Thyroid gland (tissue), 4 donors: ENCODE data around the gene PROM1. TPM values are rescaled to one million over a fixed set of nuclear protein-coding genes. Genes with fewer than 3 reads are reported as not detected.

ENCODE experiments used
- DNase-seq, 2 donors: peaks; one replicate each; pipeline ENCODE4 v3.0.0-alpha.2; 2019
- H3K27ac ChIP-seq, 3 donors: fragments of 200-600 bp; sonication (generic); 1 replicate in 2 of 3; 2 replicates in 1 of 3; pipeline ENCODE4 v1.5.1; 2016 to 2019; ENCODE audit warnings: mild to moderate bottlenecking in 1 of 3, moderate library complexity in 1 of 3
- H3K27me3 ChIP-seq: fragments of 200-600 bp; sonication (generic); one replicate; pipeline ENCODE4 v1.5.1; 2019
- H3K36me3 ChIP-seq, 2 donors: fragments of 200-600 bp; sonication (generic); one replicate each; pipeline ENCODE4 v1.5.1; 2016 to 2019
- H3K4me1 ChIP-seq, 2 donors: fragments of 200-600 bp; sonication (generic); one replicate each; pipeline ENCODE4 v1.5.1; 2017 to 2019
- H3K4me3 ChIP-seq, 3 donors: fragments of 200-600 bp; sonication (generic); replicated peaks in 1 of 3; 1 replicate in 2 of 3; 2 replicates in 1 of 3; pipeline ENCODE4 v1.5.1; 2016; ENCODE audit warnings: mild to moderate bottlenecking in 1 of 3
- H3K9me3 ChIP-seq: fragments of 200-600 bp; sonication (generic); one replicate; pipeline ENCODE4 v1.5.1; 2017
- POLR2A ChIP-seq, 2 donors: fragments of 450-650 bp; IDR thresholded peaks; one replicate each; pipeline ENCODE4 v1.6.1; 2017; ENCODE audit warnings: antibody characterized with exemption in 2 of 2, mild to moderate bottlenecking in 2 of 2, moderate library complexity in 1 of 2
- WGBS, 2 donors: methylation state at CpG; one replicate each; pipeline ENCODE4 v1.1.5; 2017; 5-methylcytosine and 5-hydroxymethylcytosine counted together
- intact Hi-C: fragments of 100-400 bp; cut with DNase I; formaldehyde crosslinking; loops from one replicate; pipeline ENCODE4 v1.15.1; 2023
- total RNA-seq, 4 donors: library from RNA; depleted of rRNA; stranded (reverse); fragments of >200 nt; gene quantifications; one replicate each; pipeline ENCODE4 v1.2.3, GENCODE V29; 2016
- TF ChIP-seq, protein P1 (sequence below), 6 experiments: fragments of 200-600 bp in 3 of 6; fragments of 450-650 bp in 3 of 6; sonication (generic) in 3 of 6; IDR thresholded peaks; one replicate each; pipeline ENCODE4 v1.5.1; 2016 to 2019; ENCODE audit warnings: antibody characterized with exemption in 6 of 6, mild to moderate bottlenecking in 2 of 6, inconsistent platforms in 1 of 6, moderate library complexity in 1 of 6

Gene PROM1
- total RNA-seq, 4 donors from 2014 or later: 0.67 to 9.9 (median 2.3) TPM

DNA sequence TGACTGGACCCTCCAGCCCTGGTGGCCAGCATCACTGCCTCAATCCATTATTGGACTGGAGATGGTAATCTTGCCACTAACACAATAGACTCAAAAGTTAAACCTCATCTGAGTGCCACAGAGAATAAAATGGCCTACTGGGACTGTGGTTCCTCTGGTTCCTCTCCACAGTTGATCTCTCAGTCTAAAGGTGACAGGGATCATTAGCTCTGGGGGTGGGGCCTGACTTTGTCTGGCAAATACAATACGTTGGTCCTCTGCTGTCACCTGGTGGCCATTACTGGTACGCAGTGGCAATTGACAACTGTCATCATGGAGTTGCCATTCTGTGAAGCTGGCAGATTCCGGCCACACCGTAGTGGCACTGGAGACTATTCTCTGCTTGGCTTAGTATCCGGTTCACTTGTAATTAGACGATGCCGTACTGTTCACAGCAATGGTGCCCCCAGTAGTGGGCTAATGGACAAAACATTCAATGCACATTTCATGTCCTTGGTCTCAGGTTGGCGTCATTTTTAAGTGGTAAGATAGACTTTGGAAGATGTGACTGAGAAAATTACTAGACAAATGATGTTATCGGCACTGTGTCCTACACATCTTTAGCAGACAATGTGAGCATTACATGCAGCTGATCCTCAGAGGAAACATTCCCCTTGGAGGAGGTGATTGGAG lies 127.5 kb downstream of the PROM1 start:
- 38 to 44% methylated on average over 9 of the region's 9 CpGs for WGBS, 2 donors
- Histone ChIP-seq H3K4me3 (no peak overlapping the region), H3K4me1 (no peaks in the 10 kb centered on the region), H3K27me3 (no peaks in the 10 kb centered on the region), H3K9me3 (no peaks in the 10 kb centered on the region), H3K27ac (no peak overlapping the region), H3K36me3 (no peaks in the 10 kb centered on the region)
- no peak for TF ChIP-seq POLR2A (IDR thresholded peaks at IDR 0.05)
- TF ChIP-seq, protein P1, sequence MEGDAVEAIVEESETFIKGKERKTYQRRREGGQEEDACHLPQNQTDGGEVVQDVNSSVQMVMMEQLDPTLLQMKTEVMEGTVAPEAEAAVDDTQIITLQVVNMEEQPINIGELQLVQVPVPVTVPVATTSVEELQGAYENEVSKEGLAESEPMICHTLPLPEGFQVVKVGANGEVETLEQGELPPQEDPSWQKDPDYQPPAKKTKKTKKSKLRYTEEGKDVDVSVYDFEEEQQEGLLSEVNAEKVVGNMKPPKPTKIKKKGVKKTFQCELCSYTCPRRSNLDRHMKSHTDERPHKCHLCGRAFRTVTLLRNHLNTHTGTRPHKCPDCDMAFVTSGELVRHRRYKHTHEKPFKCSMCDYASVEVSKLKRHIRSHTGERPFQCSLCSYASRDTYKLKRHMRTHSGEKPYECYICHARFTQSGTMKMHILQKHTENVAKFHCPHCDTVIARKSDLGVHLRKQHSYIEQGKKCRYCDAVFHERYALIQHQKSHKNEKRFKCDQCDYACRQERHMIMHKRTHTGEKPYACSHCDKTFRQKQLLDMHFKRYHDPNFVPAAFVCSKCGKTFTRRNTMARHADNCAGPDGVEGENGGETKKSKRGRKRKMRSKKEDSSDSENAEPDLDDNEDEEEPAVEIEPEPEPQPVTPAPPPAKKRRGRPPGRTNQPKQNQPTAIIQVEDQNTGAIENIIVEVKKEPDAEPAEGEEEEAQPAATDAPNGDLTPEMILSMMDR (IDR thresholded peaks at IDR 0.05): peak; percentile 81 to 99 (median 96)
- peak; percentile 91 to 94 for DNase-seq
- intact Hi-C loops: loop anchor here (5.0 kb wide), 1 partner anchor 149 kb away; no protein-coding TSS in a partner anchor

- Histone ChIP-seq H3K4me3 (no peak overlapping the region), H3K27ac (no peak overlapping the region), H3K4me1 (no peaks in the 10 kb centered on the region), H3K9me3 (no peaks in the 10 kb centered on the region), H3K36me3 (no peaks in the 10 kb centered on the region), H3K27me3 (no peaks in the 10 kb centered on the region)
- TF ChIP-seq, protein P1 (IDR thresholded peaks at IDR 0.05): no peak
- TF ChIP-seq POLR2A (IDR thresholded peaks at IDR 0.05): no peak
- DNase-seq: no peak
- intact Hi-C loops: loop anchor here (5.0 kb wide), 1 partner anchor 148 kb away; no protein-coding TSS in a partner anchor
- 87 to 88% methylated on average over 3 of the region's 3 CpGs for WGBS, 2 donors
Measured at GRCh38 chr4:15955670-15956069, 128.2 kb downstream of the PROM1 start.

GRCh38 chr4:15953625-15954024 lies 130.2 kb downstream of the PROM1 start:
- intact Hi-C loops: no loop called here
- no peak overlapping the region for H3K4me3 ChIP-seq
- DNase-seq: no peak
- H3K27ac ChIP-seq: no peak overlapping the region
- no peaks in the 10 kb centered on the region for H3K4me1 ChIP-seq
- no peak for TF ChIP-seq POLR2A (IDR thresholded peaks at IDR 0.05)
- TF ChIP-seq, protein P1 (IDR thresholded peaks at IDR 0.05): no peak
- WGBS, 2 donors: 91 to 98% methylated on average over 5 of the region's 5 CpGs
- H3K9me3 ChIP-seq: no peaks in the 10 kb centered on the region
- no peaks in the 10 kb centered on the region for H3K36me3 ChIP-seq
- H3K27me3 ChIP-seq: no peaks in the 10 kb centered on the region

DNA sequence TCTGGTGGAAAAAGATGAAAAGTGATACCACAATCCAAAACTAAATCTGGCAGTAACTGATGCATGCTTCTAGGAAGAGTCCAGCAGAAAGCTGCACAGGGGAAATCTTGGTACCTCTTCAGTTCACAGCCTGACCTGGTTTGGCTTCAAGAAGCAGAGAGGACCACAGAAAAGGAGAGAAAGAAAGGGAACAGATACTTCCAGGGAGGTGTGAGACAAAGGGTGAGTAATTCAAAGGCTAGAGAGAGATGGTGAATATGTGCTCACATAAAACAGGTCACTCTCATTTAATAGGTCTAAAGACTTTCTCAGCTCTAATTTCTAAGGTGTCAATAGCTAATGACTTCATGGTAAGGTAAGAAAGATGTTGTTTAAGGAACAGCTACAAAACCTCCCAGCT lies 132.0 kb downstream of the PROM1 start:
- no peak for DNase-seq
- no peaks in the 10 kb centered on the region for H3K4me1 ChIP-seq
- intact Hi-C loops: no loop called here
- H3K27ac ChIP-seq: no peak overlapping the region
- H3K9me3 ChIP-seq: no peaks in the 10 kb centered on the region
- TF ChIP-seq POLR2A (IDR thresholded peaks at IDR 0.05): no peak
- TF ChIP-seq, protein P1 (IDR thresholded peaks at IDR 0.05): no peak
- no peaks in the 10 kb centered on the region for H3K36me3 ChIP-seq
- H3K4me3 ChIP-seq: no peak overlapping the region
- H3K27me3 ChIP-seq: no peaks in the 10 kb centered on the region

DNA sequence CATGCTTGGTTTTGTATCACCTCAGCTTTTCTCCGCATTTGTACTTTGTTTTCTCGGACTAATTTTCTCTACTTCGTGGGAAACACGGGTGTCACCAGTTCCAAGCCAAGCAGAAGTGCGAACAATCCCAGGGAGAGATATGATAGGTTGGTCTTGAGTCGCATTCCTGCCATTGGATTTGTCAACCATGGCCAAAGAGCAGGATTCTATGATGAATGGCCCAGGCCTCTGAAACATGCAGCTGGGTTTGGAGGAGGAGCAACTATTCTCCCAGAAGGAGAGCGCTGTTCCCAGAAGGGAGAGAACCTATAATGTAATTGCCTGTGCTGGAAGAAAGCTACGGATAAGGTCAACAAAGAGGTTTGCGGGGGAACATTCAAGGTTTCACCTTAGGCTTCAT lies 135.0 kb downstream of the PROM1 start:
- H3K27me3 ChIP-seq: no peaks in the 10 kb centered on the region
- H3K36me3 ChIP-seq: no peaks in the 10 kb centered on the region
- H3K27ac ChIP-seq: no peak overlapping the region
- 82 to 94% methylated on average over 9 of the region's 9 CpGs for WGBS, 2 donors
- no peak overlapping the region for H3K4me3 ChIP-seq
- intact Hi-C loops: no loop called here
- H3K9me3 ChIP-seq: no peaks in the 10 kb centered on the region
- no peaks in the 10 kb centered on the region for H3K4me1 ChIP-seq
- TF ChIP-seq POLR2A (IDR thresholded peaks at IDR 0.05): no peak
- TF ChIP-seq, protein P1 (IDR thresholded peaks at IDR 0.05): no peak
- no peak for DNase-seq
